DMS53 (cell line): ENCODE measurements around the gene TYK2.
"Not testable (repeated sequence)": the region's sequence is repeated elsewhere in the genome, so short reads cannot be mapped to it uniquely, and the experiment has no call there.

ENCODE experiments used
- DNase-seq: peaks from one replicate; lab custom pipeline; 2025; lab: John Stamatoyannopoulos, UW

The TYK2 gene

DNA sequence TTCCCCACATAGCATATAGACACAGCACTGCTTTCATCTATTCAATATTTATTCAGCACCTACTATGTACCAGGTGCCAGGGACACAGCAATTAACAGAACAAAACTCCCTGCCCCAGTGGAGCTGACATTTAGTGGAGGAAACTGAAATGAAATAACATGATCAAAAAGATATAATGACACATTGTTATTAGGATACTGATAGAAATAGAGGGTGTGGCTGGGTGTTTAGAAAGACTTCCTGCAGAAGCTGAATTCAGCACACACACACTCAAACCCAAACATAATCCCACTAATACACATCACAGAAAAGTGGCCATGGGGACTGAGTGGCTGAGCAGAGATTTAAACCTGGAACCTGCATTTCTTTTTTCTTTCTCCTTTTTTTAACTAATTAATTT, 26.7 kb upstream of the TYK2 start:
- DNase-seq: no peak

DNA sequence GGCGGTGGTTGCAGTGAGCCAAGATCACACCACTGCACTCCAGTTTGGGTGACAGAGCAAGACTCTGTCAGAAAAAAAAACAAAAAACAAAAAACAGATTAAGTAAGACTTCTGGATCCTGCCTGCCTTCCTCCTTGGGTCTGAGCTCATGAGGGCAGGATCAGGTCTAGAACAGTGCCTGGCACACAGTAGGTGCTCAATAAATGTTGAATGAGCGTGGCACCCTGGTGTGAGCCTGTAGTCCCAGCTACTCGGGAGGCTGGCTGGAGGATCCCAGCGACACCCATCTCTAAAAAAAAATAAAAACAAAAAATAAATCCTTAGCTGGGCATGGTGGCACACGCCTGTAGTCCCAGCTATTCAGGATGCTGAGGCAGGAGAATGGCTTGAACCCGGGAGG, 25.8 kb upstream of the TYK2 start:
- no peak for DNase-seq

DNA sequence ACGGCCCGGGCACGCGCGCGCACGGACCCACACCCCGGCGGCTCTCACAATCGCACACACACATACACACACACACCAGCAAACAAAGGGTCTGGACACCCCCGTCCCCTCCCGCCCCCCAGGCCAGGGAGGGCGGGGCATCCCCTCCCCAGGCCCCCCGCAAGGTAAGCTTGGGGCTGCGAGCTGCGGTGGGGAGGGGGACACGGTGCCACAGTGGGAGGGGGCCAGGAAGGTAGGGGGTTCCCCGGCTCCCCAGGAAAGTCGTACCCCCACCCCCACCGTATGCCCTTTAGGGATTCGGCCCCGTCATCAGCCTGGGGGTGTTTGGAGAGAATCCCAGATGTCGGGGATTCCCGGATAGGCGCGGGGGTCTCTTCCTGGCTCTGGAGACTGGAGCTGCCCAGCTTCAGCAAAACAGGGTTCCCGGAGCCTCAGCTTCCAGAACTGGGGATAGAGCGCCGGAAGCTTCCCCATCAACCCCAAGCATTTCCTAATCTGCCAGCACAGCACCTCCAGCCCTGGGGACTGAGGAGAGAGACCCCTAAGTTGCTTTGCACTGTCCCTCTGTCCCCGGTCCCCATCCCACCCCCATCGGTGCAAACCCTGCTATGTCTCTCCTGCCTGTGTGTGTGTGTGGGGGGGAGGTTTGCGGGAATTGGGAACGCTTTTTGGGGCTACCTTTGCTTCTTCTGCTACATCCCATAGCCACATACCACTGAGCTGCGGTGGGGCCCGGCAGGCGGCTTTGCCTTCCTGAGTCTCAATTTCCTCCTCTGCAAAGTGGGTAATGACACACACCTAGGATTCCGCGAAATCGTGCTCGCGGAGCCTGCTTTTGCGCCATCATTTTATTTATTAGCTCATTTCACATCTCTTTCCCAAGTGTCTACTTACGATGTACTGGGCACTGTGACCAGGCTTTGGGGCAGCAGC, 24.8 kb upstream of the TYK2 start:
- DNase-seq: peak; percentile 27

DNA sequence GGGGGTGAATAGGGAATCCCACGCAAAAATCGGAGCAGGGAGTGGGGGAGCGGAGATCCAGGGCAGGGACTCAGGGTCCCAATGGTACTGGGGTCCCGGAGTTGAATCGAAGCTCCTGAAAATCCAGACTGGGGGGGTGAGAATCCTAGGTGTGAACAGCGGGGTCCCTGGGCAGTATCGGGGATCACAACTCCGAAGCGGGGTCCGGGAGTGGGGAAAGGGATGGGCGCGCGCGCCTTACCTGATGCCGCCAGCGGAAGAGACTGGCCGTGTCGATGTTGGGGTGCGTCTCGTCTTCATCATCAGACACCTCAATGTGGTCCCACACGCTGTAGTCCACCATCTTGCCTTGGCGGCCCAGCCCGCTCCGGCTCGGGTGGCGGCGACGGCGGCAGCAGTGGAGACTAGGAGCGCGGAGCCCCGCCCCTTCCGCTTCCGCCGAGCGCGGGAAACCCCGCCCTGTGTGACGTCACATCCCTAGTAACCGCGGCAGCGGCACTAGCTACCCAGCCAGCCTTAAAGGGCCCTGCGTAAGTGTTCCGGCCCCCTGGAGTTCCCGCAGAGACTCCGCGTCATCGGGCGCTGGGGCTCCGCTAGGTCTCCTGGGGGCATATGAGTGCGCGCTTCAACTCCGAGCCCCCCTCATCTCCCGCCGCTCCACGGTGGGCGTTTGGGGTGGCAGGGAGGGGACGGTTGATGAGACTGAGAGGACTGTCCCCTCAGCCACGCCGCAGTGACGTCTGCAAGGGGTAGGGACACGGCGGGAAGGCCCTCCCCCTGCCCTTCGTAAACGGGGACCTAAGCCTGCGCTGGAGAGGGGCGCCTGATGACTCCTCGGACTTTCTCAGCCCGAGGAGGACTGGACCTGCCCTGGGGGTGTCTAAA, 23.0 kb upstream of the TYK2 start, which contains the start of gene CDC37:
Gene CDC37, minus strand, starts transcription at position 406 of the 885 bp plus-strand sequence. Its CDS starts 63 bp downstream, at position 343.
- peak; percentile 96 for DNase-seq

DNA sequence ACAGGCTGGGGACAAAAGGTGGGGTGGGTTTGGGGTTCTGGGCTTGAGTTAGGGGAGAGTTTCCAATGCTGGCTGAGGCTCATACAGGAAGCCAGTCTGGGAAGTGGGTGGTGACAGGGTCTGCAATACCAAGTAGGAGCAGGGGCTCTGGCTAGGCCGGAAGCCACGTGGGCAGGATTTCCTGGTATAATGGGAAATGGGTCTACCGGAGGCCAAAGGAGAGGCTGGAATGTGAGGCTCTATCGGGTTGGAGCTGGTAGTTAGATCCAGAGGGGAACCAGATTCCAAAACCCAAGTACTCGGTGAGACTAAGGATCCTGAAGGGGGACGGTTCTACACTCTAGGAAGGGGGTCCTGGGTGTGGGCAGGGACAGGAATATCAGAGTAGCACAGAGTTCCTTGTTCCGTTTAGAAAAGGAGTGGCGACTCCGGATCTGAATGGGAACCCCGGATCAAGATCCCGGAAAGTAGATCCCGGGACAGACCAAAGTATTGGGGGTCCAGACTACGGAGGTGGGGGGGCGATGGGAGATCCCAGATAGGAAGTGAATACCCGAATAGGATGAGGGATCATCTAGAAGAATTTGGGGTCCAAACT, 22.2 kb upstream of the TYK2 start:
- DNase-seq: peak; percentile 49

DNA sequence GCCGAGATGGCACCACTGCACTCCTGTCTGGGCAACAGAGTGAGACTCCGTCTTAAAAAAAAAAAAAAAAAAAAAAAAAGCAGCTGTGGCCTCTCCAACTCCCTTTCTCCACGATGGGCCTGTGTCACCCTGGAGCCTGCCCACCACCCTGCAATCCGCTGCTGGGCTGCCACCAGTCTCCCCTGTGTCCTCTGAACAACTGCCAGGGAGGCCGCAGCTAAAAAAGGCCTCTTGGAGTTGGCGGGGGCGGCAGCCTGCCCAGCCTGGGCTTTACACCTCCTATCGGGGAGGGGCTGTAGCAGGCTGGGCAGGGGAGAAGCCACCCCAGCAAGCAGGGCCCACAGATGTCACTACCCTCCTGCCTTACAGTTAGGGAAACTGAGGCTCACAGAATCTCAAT, 19.5 kb upstream of the TYK2 start:
- DNase-seq: no peak

DNA sequence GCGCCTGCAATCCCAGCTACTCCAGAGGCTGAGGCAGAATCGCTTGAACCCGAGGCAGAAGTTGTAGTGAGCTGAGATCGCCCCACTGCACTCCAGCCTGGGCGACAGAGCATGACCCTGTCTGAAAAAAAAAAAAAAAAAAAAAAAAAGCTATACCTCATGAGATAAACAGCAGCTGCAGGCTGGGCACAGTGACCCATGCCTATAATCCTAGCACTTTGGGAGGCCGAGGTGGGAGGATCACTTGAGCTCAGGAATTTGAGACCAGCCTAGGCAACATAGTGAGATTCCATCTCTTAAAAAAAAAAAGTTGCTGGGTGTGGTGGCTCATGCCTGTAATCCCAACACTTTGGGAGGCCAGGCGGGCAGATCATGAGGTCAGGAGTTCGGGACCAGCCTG, 19.0 kb upstream of the TYK2 start:
- DNase-seq: not testable (repeated sequence)

DNA sequence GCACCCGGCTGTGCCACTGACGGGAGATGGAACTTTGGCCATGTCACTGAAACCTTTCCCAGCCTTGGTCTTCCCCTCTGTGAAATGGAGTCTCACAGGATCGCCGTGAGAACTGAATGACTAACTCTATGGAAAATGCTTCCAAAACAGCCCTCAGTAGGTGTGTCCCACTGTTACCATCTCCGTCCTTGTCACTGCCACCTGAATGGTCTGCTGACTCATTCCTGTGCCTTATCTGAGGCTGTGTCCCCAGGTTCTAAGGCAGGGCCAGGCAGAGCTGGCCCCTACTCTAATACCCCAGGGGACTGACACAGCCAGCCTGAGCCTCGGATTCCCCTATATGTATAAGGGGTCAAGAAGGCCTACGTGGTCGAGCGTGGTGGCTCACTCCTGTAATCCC, 18.4 kb upstream of the TYK2 start:
- no peak for DNase-seq

DNA sequence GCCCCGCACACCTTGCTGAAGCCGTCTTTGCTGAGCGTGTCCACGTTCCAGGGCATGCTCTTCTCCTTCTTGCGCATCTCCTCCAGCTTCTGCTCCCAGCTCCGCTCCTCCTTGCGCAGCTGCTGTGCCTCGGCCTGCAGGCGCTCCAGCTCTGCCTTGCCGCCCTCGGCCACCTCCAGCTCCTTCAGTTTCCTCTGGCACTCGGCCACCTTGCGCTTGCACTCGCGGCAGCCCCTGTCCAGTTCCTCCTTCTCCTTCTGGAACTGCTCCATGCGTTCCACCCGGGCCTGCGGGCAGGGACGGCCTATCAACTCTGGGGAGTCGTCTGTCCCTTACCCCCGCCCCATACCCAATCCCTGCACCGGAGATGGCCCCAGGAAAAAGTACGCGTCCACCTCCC, 15.5 kb upstream of the TYK2 start:
- DNase-seq: no peak

DNA sequence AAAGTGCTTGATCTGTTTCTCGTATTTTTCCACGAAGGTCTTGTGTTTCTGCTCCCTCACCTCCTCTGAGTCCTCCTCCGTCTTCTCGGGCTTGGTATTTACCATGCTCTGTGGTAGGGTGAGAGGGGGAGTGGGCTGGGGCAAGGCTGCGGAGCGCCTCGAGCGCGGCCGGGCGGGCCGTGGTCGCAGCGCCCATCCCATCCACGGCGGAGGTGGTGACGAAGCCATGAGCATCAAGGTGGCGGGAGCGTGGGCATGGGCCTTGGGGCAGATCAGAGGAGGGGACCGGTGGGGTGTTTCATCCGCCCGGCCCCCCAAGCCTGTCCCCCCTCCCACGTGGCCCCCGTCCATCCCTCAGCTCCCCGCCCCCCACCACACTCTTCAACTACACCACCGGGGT, 15.1 kb upstream of the TYK2 start:
- no peak for DNase-seq

DNA sequence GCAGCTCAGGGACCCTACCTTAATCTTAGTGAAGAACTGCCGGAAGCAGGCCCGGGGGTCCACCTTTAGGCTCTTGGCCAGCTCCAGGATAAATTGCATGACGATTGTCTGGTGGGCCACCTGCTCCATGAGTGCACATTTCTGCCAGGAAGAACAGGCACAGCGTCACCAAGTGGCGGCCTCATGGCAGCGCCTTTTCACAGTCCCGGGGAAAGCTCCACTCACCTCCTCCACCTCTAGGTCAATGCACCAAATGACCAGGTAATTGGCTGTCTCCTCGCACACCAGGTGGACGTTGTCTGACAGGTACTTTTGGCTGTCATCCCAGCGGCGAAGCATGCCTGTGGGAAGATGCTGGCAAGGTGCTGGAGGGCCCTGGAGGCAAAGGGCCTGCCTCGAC, 14.6 kb upstream of the TYK2 start:
- peak; percentile 34 for DNase-seq

DNA sequence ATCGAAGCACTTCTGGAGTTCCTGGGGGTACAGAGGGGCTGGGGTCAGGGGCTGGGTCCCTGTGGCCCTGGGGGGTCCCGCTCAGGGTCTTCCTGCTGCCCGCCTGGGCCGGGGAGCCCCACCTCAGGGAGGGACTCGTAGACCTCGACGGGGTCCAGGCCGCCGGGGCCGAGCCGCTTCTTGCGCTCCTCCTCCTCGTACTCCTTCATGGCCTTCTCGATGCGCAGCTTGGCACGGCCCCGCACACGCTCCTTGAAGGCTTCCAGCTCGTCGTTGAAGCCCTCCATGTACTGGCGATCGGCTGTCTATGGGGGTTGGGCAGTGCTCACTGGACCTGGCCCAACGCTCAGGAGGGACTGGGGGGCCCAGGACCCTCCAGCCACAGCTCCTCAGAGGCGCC, 12.8 kb upstream of the TYK2 start:
- DNase-seq: no peak

DNA sequence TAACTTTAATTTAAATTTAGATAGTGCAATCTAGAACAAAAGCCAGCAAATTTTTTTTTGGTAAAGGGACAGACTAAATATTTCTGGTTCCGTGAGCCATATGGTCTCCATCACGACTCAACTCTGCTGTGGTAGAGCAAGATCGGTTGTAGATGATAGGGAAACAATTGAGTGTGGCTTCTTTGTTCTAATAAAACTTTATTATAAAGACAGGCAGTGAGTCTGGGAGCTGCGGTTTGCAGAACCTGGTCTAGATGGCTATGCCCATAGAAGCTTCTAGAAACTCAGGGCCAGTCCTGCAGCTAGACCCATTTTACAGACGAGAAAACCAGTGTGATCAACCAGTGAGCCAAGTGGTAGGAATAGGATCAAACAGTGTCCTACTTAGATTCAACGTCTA, 11.7 kb upstream of the TYK2 start:
- no peak for DNase-seq

DNA sequence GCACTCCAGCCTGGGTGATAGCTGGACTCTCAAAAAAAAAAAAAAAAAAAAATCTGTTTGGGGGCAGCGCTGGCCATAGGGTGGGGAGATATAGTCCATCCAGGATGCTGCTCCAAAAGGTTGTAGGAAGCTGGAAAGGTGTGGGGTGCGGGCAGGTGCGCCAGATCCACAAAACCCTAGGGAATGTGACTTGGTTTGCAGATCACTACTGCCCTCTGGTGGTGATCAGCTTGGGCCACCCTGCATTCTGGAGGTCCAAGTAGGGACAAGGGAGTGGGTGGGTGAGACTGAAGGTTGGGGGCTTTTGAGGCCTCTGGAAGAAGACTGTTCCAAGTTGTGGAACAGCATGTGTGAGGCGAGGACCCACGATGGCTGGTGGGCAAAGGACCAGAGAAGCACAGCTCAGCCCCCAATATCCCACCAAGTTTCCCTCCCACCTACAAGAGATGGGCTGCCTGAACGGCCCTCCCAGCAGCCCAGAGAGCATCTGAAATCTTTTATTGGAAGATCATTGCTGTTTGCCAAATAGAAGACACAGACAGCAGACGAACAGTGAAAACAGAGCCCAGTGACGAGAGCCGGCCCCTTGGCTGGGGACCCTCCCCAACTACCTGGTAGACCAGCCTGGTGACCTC, 10.4 kb upstream of the TYK2 start:
- peak; percentile 77 for DNase-seq

DNA sequence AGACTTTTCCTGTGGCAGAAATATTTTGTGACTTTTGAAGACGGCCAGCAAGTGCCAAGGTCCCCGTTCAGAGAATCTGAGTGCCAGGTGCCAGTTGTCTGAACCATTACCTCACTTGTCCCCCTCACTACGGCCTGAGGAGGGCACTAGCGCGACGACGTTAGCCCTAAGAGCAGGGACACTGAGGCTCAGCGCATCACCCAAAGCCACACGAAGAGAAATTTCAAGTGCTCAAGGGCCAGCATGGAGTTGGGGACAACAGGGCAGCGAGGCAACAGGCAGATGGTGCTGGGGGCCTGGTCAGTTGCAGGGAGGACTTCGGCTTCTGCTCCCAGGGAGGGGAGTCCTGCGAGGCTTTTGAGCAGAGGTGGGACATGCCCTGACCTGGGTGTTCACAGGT, 9.5 kb upstream of the TYK2 start:
- peak; percentile 15 for DNase-seq

DNA sequence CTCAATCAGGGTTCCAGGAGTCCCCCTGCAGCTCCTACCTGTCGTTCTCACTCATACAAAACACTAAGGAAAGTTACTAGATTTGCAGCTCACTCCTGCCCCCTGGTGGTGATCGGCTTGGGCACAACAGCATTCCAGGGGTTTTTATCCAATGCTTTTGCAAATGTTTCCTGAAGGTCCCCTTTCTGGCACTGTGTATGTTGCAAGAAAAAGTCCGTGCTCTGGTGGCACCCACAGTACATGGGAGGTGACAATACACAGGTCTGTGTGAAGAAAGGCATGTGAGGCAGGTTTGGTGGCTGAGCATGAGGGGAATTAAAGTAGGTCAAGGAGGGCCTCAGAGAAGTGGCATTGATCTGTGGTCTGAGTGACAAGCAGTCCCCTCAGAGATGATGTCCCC, 8.6 kb upstream of the TYK2 start:
- peak; percentile 82 for DNase-seq

DNA sequence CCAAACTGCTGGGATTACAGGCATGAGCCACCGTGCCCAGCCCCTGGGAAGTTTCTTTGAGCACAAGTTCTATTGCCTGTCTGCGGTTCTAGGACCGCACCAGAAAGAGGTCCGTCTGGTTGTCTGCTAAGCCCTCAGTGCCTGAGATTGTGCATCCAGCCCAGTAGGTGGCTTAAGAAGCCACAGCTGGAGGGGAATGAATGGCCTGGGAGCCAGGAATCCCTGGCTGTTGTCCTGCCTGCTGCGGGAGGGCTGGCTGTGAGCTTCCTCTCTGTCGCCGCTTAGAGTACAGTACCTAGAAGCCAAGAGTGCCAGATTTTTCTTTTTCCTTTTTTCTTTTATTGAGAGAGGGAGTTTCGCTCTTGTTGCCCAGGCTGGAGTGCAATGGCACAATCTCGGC, 4.2 kb upstream of the TYK2 start:
- DNase-seq: no peak

DNA sequence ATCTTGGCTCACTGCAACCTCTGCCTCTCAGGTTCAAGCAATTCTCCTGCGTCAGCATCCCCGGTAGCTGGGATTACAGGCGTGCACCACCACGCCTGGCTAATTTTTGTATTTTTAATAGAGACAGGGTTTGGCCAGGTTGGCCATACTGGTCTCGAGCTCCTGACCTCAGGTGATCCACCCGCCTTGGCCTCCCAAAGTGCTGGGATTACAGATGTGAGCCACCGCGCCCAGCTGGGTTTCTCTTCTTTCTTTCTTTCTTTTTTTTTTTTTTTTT, 2.8 kb upstream of the TYK2 start:
- DNase-seq: not testable (repeated sequence)

DNA sequence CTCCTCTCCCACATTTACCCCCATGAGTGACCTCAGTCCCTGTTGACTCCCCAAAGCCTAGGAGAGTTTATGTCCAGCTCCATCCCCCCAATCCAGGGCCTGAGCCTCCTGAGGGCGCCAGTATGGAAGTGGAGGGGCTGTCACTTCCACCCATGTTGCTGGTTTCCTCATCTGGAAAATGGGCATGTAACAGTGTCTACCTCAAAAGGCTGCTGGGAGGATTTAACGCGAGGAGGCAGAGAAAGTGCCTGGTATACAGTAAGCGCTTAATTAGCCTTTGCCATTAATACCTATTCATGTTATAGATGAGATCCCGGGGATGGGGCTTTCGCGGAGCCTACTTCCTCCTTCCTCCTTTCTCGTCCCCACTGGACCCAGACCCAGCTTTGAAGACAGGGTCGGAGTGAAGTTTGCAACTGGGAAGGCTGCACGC, 476 bp downstream of the TYK2 start:
- peak; percentile 62 for DNase-seq

DNA sequence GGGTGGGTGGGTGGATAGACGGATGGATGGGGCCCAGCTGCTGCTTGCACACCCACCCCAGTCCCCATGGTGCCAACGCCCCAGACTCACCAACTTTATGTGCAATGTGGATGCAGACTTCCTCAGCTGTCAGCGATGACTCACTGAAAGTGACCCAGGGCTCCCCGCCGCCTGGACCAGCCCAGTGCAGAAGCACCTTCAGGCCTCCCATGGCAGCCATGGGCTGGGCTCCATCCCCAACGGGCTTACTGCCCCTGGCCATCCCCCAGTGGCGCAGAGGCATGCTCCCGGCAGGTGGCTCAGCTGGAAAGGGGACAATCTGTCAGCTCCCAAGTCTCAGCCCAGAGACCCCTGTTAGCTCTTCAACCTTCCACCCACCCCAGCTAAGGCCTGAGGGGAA, 2.2 kb downstream of the TYK2 start:
- no peak for DNase-seq

DNA sequence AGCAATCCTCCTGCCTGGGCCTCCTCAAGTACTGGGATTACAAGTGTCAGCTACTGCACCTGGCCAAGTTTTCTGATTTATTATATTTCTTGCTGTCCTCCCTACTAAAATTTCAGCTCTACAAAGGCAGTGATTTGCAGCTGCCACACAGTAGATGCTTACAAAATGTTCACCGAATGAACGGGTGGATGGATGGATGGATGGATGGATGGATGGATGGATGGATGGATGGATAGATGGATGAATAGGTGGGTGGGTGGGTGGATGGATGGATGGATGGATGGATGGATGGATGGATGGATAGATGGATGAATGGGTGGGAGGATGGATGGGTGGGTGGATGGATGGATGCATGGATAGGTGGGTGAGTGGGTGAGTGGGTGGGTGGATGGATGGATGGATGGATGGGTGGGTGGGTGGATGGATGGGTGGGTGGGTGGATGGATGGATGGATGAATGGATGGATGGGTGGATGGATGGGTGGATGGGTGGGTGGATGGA, 3.2 kb downstream of the TYK2 start:
- not testable (repeated sequence) for DNase-seq

DNA sequence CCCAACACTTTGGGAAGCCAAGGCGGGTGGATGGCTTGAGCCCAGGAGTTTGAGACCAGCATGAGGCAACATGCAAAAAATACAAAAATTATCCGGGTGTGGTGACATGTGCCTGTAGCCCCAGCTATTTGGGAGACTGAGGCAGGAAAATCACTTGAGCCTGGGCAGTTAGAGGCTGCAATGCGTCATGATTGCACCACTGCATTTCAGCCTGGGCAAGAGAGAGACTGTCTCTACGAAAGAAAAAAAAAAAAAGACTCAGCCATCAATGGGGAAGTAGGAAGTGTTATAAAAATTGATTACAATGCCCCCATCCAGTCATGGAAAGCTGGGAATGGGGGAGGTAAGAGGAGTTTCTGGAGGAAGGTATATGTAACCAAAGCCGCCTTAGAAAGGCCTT, 5.4 kb downstream of the TYK2 start:
- DNase-seq: no peak
